ENCODE data around the gene RHOF.

Gene RHOF

DNA sequence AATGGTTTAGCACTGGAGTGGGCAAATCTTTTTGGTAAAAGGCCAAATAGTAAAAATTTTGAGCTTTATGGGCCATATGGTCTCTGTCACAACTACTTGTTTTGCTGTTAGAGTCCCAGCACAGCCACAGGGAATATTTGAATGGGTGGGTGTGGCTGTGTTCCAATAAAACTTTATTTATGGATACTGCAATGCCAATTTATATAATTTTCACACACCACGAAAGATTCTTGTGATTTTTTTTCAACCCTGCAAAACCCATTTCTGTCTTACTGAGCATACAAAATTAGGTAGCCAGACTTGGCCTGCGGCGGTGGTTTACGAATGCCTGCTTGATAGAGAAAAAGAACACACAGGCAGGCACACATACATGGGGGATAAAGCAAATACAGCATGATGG, 52.6 kb downstream of the RHOF start:
- no peak for DNase-seq

DNA sequence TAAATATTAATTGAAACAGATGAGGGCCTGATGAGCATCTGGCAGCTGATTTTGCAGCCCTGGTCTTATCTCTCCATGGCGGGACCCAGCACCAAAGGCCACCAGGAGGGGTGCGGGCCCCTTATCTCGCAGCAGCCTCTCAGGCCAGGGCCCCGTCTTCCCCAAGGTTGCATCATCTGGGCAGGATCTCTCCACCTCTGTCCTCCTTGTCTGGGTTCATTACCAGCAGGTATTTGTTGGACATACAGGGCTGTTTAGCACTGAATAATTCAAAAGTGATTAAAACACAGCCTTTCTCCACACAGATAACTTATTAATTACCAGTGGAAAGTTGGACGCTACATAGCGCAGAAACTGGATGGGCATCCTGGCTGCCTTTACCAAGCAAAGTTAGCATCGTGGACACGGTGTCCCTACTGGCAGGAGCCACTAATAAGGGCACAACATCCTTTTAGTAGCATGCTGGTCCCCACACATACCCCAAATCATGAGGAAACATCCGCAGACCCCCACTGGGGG, 55.1 kb downstream of the RHOF start:
- DNase-seq = no peak

DNA sequence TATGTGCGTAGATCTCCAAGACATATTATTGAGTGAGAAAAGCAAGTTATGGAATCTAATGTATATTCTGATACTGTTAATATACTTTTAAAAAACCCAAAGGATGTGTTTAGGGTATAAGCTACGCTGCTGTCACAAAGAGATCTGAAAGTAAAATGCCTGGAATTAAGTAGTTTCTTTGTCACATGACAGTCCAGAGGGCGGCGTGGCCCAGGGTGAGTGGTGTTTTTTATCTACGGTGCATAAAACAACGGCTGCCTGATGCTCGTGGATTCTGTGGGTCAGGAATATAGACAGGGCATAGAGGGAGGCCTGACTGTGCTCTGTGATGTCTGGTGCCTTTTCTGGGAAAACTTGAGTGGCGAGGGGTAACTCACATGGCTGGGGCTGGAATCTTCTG, 59.6 kb downstream of the RHOF start:
- no peak for DNase-seq

DNA sequence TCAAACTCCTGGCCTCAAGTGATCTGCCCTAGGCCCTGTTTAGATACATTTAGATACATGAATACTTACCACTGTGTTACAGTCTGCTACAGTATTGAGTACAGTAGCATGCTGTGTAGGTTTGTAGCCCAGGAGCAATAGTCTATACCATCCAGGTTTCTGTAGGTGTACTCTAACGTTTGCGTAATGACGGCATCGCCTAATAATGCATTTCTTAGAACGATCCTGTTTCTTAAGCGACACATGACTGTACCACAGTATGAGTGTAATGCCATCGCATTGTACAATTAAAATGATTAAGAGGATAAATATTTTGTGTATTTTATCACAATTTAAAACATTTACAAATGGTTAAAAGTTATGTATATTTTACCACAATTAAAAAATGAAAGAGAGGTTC, 62.0 kb downstream of the RHOF start:
- DNase-seq = no peak

DNA sequence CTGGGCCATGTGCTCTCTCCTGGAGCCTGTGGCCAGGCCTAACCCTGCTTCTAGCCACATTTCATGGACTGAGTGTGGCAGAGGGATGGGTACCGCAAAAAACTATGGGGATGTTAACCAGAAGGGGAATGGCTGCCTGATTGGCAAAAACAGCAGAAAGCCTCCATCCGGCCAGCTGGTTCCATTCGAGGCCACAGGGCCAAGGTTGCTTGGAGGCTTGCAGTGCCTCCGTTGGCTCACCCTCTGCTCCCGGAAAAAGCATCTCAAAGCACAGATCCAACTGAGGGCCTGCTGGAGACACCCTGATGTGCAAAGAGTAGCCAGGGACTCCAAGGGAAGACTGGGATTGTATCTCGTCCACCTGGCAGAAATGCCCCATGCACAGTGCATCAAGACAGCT, 64.5 kb downstream of the RHOF start:
- DNase-seq = no peak

Data from NCI-H2107 (cell line).